Colon (tissue), 2 donors: Measurements from ENCODE around the gene GLOD4.
"Not testable (repeated sequence)": the region's sequence is repeated elsewhere in the genome, so short reads cannot be mapped to it uniquely, and the experiment has no call there.

Experiments used
- FAIRE-seq: peaks from 2 replicates; lab custom pipeline; 2012; peaks lifted over from hg19 to GRCh38; lab: Jason Lieb, UNC
- donor health status: control.
- donor health status: control.

GLOD4 gene

GRCh38 chr17:773467-774312, 8.4 kb downstream of the GLOD4 start:
- FAIRE-seq, result no peak

DNA sequence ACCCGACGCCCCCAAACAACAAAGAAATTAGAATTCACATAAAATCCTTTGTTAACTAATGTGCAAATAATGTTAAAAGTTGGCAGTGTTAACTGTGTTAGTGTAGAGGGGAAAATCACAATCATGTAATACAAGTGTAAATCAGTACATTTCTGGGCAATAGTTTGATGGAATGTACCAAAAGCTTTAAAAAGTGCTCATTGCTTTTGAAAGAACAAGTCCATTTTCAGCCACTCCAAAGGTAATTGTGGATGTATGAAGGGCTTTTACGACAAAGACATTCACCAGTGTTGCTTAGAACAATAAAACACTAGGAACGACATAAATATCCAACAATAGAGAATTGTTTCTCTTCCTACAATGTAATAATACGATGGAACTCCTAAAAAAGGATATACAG, 9.1 kb downstream of the GLOD4 start:
- no peak for FAIRE-seq

- FAIRE-seq, result no peak
These were observed 15.0 kb downstream of the GLOD4 start for GRCh38 chr17:767076-767475.

DNA sequence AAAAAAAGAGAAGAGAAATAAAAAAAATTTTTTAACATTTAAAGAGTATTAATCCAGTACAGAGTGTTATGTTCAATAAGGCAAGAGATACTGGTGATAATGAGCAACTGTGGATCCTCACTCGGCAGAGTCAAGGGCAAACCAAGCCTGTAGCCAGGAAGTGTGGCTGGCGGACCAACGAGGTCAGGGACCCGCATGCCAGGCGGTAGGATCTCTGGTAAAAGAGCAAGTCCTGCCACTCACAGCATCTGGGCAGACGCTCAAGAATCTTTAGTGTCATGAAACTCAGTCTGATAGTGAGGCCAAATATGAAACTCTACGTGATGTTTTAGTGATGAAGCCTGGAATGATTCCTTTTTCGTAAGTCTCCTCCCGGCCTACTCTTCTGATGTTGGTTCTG, 21.7 kb downstream of the GLOD4 start:
- FAIRE-seq, result no peak

GRCh38 chr17:759964-760363, 22.1 kb downstream of the GLOD4 start:
- FAIRE-seq, result no peak

GRCh38 chr17:756010-756567, 26.0 kb downstream of the GLOD4 start:
- FAIRE-seq, result not testable (repeated sequence)

DNA sequence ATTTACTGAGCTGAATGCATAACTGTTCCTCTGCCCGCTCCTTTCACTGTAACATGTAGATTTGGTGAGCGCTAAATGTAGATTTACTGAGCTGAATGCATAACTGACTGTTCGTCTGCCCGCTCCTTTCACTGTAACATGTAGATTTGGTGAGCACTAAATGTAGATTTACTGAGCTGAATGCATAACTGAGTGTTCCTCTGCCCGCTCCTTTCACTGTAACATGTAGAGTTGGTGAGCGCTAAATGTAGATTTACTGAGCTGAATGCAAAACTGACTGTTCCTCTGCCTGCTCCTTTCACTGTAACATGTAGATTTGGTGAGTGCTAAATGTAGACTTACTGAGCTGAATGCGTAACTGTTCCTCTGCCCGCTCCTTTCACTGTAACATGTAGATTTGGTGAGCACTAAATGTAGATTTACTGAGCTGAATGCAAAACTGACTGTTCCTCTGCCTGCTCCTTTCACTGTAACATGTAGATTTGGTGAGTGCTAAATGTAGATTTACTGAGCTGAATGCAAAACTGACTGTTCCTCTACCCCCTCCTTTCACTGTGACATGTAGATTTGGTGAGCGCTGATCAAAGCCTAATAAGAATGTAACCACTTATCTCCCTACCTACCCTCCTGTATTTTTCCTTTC, 26.6 kb downstream of the GLOD4 start:
- FAIRE-seq, result not testable (repeated sequence)

- FAIRE-seq, result no peak
These were observed 28.7 kb downstream of the GLOD4 start for GRCh38 chr17:753418-753817.

- no peak for FAIRE-seq
These were observed 29.4 kb downstream of the GLOD4 start for GRCh38 chr17:752620-753219.

DNA sequence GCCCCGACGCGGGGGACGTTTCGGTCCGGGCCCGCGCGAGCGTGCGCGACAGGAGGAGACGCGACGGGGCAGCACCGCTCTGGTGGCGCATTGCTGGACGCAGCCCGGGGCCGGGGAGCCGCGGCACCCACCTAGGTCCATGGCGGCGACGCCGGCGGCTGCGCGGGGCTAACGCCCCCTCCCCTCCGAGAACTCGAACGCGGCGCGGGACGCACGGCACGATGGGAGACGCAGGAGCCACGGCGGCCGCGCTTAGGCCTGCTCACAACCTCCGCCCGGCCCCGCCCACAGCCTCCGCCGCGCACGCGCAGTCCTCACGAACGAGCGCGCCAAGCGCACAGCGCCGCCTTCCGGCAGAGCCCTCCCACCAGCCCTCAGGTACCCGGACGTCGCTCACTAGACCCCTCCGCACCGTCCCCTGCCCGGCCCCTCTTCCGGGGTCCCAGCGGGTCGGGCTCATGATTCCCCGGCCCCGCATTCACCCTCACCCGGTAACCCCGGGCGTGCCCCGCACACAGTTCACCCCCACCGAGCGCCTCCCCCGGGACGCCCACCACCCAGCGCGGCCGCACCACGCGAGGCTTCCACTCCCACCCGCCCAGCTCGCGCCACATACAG, 30.0 kb downstream of the GLOD4 start, which contains the start of gene GEMIN4:
Gene GEMIN4 (minus strand): TSS at position 263 of the 618 bp plus-strand sequence. CDS start 122 bp downstream, at position 141.
- no peak for FAIRE-seq

- FAIRE-seq, result no peak
These were observed 30.6 kb downstream of the GLOD4 start for GRCh38 chr17:751269-752001.

DNA sequence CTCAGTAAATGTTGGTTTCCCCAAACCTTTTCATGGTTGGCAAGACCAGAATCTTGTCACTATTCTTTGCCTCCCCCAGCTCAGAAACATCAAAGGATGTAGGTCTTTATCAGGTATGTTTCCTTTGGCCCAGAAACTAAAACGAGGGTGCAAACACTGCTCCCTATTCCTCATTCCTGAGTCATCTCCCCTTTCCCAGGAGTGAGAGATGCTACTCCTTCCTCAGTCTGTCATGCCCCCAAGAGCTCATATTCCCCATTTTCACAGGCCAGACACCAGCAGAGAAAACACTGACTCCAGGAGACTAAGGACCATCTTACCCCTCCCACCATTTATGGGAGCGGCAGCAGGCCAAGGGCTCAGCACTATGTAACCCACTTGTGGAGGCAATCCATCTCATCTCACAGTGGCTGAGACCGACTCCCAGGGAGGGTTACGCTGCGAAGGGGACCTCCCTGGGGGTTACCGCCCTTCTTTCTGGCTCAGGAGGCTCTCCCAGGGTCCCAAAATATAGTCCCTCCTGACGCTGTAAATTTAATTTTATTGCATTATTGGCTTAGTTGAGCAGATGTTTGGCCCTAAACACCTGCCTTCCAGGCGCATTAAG, 31.5 kb downstream of the GLOD4 start:
- no peak for FAIRE-seq

GRCh38 chr17:749359-749758, 32.7 kb downstream of the GLOD4 start:
- not testable (repeated sequence) for FAIRE-seq

DNA sequence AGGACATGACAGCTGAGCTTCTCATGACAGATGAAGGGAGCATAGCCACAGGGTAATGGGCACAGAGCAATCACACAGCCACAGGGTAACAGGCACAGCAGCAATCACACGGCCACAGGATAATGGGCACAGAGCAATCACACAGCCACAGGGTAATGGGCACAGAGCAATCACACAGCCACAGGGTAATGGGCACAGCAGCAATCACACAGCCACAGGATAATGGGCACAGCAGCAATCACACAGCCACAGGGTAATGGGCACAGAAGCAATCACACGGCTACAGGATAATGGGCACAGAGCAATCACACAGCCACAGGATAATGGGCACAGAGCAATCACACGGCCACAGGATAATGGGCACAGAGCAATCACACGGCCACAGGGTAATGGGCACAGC, 33.5 kb downstream of the GLOD4 start:
- FAIRE-seq, result not testable (repeated sequence)

- FAIRE-seq, result no peak
These were observed 35.1 kb downstream of the GLOD4 start for GRCh38 chr17:746783-747629.

- FAIRE-seq, result no peak
These were observed 35.9 kb downstream of the GLOD4 start for GRCh38 chr17:746181-746580.

DNA sequence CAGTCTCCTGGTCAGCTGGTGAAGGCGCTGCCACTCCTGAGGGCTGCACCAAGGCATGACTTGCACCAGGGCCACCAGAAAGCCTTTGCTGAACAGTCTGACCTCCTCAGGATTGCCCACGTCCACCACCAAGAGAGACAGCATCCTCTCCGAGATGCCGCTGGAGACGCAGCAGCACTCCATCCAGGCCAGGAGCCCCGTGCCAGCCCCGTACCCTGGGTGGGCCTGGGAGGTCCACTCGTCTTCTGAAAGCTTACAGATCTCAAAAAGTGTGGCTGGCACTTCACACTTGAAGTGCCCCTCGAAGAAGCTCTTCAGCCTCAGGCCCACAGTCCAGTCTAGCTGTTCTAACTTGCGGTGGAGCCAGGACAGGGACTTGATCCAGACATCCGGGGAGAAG, 36.7 kb downstream of the GLOD4 start:
- FAIRE-seq, result no peak

GRCh38 chr17:744937-745336, 37.1 kb downstream of the GLOD4 start:
- no peak for FAIRE-seq

DNA sequence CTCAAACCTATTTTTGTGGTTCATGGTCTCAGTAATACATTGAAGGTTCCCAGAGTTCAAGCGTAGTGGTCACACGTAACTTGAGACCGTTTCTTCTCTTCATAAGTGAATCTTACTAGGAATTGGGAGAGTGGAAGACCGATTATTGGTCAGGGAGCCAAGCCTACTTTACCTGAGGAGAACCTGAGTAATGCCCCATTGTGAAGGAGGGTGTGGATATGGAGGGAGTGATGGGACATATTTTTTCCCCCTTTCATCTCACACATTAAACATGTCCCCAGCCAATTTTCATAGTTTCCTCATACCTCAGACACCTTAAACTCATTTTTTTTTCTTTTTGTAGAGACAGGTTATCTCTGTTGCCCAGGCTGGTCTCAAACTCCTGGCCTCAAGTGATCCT, 38.9 kb downstream of the GLOD4 start:
- no peak for FAIRE-seq

DNA sequence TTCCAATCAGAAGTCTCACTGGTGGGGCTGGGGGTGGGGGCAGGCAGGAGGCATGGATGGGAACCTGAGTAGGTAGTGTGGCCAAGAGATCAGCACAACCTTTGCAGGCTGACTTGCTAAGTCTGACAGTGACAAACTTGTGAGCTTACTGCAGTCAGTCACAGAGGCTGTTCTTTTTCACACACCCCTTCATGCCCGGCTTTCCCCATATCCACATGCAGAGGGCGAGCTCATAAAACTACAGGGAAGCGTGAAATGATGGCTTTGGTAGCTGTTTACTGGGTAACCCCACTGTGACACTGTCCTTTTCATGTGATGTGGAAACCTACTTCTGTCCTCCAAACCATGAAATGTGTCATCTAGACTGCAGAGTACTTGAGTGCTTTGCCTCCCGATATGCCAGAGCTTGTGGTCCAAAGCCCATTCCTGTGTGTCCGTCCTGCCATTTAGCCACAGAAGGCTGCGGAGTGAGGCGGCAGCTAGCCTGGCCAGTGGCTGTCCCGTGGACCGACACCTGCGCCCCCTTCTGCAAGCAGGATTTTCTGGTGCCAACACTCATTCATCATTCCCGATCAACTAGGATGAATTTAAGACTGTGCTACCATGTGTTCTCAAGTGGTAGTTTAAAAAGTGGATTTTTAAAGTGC, 39.8 kb downstream of the GLOD4 start:
- FAIRE-seq, result no peak
